ENCODE measurements around the gene FKBP1A.
"Not testable (repeated sequence)": the region's sequence is repeated elsewhere in the genome, so short reads cannot be mapped to it uniquely, and the experiment has no call there.

The FKBP1A gene

DNA sequence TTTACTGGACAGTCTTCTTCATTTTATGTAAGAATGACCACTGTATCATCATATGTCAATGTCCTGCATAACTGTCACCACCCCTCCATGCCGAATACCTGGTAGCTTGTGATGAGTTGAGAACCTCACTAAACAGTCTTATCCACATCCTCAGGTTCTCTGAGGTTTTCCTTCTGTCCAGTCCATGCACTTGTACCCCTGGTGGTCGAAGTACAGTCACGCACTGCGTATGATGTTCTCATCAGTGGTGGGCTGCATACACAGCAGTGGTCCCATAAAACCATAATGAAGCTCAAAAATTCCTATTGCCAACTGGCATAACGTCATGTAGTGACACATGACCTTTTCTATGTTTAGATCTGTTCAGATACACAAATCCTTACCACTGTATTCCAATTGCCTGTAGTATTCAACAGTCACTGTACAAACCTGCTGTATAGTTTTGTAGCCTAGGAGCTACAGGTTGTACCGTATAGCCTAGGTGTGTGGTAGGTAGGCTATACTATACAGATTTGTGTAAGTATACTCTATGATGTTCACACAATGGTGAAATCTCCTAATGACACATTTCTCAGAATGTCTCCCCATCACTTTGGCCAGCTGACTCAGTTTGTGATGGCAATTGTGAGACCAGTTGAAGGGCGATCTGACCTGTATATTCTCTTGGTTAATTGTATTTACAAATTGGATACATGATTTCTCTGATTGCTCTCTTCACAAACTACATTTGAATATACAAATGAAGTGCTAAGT, 32.6 kb downstream of the FKBP1A start:
- H3K36me3 ChIP-seq (ENCODE audit: insufficient read depth, low read length), result peaks cover 26% of the 10 kb centered on the region
- H3K4me1 ChIP-seq (ENCODE audit: insufficient read depth, low read length), result no peaks in the 10 kb centered on the region
- no peak overlapping the region for H3K9ac ChIP-seq (ENCODE audit: low read depth, low read length)
- H3K27me3 ChIP-seq (ENCODE audit: insufficient read depth, low read length), result no peaks in the 10 kb centered on the region
- H3K27ac ChIP-seq (ENCODE audit: low read depth, low read length), result no peak overlapping the region
- H3K4me3 ChIP-seq (ENCODE audit: low read length), result no peak overlapping the region
- H3K9me3 ChIP-seq (ENCODE audit: insufficient read depth, low read depth, low read length), result no peaks in the 10 kb centered on the region
- WGBS, result 78% methylated on average over 7 of the region's 7 CpGs

DNA sequence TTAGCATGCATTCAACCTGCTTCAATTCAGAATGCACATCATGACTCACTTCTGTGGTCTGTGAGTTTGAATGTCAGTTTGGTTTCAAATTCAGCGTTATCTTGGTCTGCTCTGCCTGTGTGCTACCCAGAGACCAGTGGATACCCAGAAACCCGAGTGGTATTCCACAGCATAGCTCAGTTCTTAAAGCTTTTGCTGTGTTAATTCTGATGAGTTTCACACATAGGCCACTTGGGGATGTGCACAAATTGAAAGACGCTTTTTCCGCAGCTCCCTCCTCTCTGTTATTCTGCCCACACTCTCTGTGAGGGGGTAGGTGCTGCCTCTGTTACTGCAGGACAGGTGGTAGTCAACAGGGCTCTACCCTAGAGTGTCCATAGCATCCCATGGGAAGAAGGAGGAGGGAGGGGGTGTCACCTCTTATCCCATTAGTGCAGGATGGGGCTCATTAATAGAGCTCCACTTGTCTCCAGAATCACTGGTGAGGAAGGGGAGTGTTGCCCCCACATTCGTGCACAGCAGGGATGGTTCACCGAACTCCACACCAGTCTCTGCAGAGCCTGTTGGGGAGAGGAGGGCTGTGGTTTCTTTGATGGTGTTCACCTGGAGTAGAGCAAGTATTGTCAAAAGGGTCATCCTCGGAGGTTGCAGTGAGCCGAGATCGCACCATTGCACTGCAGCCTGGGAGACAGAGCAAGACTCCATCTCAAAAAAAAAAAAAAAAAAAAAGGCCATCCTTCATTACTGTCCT, 34.8 kb downstream of the FKBP1A start:
- Histone ChIP-seq H3K36me3 (ENCODE audit: insufficient read depth, low read length) (peaks cover 39% of the 10 kb centered on the region), H3K27me3 (ENCODE audit: insufficient read depth, low read length) (no peaks in the 10 kb centered on the region), H3K9ac (ENCODE audit: low read depth, low read length) (no peak overlapping the region), H3K9me3 (ENCODE audit: insufficient read depth, low read depth, low read length) (no peaks in the 10 kb centered on the region), H3K4me1 (ENCODE audit: insufficient read depth, low read length) (no peaks in the 10 kb centered on the region), H3K27ac (ENCODE audit: low read depth, low read length) (no peak overlapping the region), H3K4me3 (ENCODE audit: low read length) (no peak overlapping the region)
- WGBS, result 96% methylated on average over 9 of the region's 9 CpGs

DNA sequence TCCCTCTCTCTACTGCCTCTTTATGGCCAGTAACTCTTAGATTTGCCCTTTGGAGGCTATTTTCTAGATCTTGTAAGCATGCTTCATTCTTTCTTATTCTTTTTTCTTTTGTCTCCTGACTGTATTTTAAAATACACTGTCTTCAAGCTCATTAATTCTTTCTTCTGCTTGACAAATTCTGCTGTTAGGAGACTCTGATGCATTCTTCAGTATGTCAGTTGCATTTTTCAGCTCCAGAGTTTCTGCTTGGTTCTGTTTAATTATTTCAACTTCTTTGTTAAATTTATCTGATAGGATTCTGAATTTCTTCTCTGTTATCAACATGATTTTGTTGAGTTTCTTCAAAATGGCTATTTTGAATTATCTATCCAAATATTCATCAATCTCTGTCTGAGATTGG, 38.9 kb downstream of the FKBP1A start:
- H3K9ac ChIP-seq (ENCODE audit: low read depth, low read length), result no peak overlapping the region
- no peak overlapping the region for H3K4me3 ChIP-seq (ENCODE audit: low read length)
- no peaks in the 10 kb centered on the region for H3K27me3 ChIP-seq (ENCODE audit: insufficient read depth, low read length)
- H3K27ac ChIP-seq (ENCODE audit: low read depth, low read length), result no peak overlapping the region
- no peaks in the 10 kb centered on the region for H3K9me3 ChIP-seq (ENCODE audit: insufficient read depth, low read depth, low read length)
- H3K4me1 ChIP-seq (ENCODE audit: insufficient read depth, low read length), result no peaks in the 10 kb centered on the region
- H3K36me3 ChIP-seq (ENCODE audit: insufficient read depth, low read length), result peaks cover 27% of the 10 kb centered on the region; the same call in 1 of the 2 replicates

DNA sequence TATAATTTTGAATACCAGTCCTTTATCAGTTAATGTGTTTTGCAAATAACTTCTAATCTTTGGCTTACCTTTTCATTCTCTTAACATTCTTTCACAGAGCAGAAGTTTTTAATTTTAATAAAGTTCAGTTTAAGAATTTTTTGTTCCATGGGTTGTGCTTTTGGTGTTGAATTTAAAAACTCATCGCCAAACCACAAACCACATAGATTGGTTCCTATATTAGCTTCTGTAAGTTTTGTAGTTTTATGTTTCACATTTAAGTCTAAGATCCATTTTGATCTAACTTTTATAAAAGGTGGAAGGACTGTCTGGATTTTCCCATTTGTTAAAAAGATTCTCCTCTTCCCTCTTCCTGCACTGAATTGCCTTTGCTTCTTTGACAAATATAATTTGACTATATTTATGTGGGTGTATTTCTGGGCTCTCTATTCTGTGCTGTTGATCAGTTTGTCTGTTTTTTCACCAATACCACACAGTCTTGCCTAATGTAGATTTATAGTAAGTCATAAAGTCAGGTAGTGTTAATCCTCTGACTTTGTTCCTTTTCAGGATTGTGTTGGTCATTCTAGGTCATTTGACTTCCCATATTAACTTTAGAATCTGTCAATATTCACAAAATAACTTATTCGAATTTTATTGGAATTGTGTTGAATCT, 46.4 kb downstream of the FKBP1A start:
- Histone ChIP-seq H3K27ac (ENCODE audit: low read depth, low read length) (no peak overlapping the region), H3K4me1 (ENCODE audit: insufficient read depth, low read length) (no peaks in the 10 kb centered on the region), H3K9me3 (ENCODE audit: insufficient read depth, low read depth, low read length) (peaks cover 10% of the 10 kb centered on the region), H3K4me3 (ENCODE audit: low read length) (no peak overlapping the region), H3K36me3 (ENCODE audit: insufficient read depth, low read length) (peaks cover 4% of the 10 kb centered on the region; the same call in 1 of the 2 replicates), H3K9ac (ENCODE audit: low read depth, low read length) (no peak overlapping the region), H3K27me3 (ENCODE audit: insufficient read depth, low read length) (no peaks in the 10 kb centered on the region)
- no CpG with 5 or more reads among the region's 2 CpGs for WGBS

DNA sequence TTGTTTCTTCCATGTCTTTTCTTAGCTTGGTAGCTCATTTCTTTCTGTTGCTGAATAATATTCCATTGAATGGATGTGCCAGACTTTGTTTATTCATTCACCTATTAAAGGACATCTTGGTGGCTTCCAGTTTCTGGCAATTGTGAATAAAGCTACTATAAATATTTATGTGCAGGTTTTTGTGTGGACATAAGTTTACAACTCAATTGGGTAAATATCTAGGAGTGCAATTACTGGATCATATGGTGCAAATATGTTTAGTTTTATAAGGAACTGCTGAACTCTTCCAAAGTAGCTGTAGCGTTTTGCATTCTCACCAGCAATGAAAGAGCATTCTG, 47.1 kb downstream of the FKBP1A start:
- H3K36me3 ChIP-seq (ENCODE audit: insufficient read depth, low read length), result peaks cover 2% of the 10 kb centered on the region; the same call in 1 of the 2 replicates
- 89% methylated on average over 1 of the region's 1 CpG for WGBS
- H3K4me1 ChIP-seq (ENCODE audit: insufficient read depth, low read length), result no peaks in the 10 kb centered on the region
- no peaks in the 10 kb centered on the region for H3K27me3 ChIP-seq (ENCODE audit: insufficient read depth, low read length)
- no peak overlapping the region for H3K9ac ChIP-seq (ENCODE audit: low read depth, low read length)
- no peak overlapping the region for H3K27ac ChIP-seq (ENCODE audit: low read depth, low read length)
- H3K4me3 ChIP-seq (ENCODE audit: low read length), result no peak overlapping the region
- peaks cover 10% of the 10 kb centered on the region for H3K9me3 ChIP-seq (ENCODE audit: insufficient read depth, low read depth, low read length)

DNA sequence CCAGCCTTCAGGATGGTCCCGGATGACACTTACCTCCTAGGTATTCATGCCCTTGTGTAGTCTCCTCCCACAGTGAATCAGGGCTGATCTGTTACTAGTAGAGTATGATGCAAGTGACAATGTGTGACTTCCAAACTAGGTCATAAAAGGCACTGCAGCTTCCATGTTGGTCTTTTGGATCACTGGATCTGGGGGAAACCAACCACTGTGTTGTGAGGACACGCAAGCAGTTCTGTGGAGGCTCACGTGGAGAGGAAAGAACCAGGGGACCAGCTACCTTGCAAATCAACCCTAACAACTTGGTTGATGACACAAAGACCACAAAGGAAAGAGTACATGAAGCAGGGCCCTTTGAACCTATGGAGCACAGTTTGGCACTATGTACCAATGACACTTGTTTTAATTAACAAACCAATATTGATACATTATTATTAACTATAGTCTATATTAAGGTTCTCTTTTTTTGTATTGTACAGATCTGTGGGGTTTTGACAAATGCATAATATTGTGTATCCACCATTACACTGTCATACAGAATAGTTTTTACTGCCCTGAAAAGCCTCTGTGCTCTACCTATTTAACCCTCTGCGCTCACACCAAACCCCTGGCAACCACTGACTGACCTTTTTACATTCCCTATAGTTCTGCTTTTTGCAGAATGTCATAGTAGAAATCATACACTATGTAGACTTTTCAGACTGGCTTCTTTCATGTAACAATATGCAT, 47.7 kb downstream of the FKBP1A start:
- Histone ChIP-seq H3K27ac (ENCODE audit: low read depth, low read length) (no peak overlapping the region), H3K9me3 (ENCODE audit: insufficient read depth, low read depth, low read length) (peaks cover 10% of the 10 kb centered on the region), H3K4me3 (ENCODE audit: low read length) (no peak overlapping the region), H3K4me1 (ENCODE audit: insufficient read depth, low read length) (no peaks in the 10 kb centered on the region), H3K27me3 (ENCODE audit: insufficient read depth, low read length) (no peaks in the 10 kb centered on the region), H3K36me3 (ENCODE audit: insufficient read depth, low read length) (no peaks in the 10 kb centered on the region), H3K9ac (ENCODE audit: low read depth, low read length) (no peak overlapping the region)
- 93% methylated on average over 4 of the region's 4 CpGs for WGBS

DNA sequence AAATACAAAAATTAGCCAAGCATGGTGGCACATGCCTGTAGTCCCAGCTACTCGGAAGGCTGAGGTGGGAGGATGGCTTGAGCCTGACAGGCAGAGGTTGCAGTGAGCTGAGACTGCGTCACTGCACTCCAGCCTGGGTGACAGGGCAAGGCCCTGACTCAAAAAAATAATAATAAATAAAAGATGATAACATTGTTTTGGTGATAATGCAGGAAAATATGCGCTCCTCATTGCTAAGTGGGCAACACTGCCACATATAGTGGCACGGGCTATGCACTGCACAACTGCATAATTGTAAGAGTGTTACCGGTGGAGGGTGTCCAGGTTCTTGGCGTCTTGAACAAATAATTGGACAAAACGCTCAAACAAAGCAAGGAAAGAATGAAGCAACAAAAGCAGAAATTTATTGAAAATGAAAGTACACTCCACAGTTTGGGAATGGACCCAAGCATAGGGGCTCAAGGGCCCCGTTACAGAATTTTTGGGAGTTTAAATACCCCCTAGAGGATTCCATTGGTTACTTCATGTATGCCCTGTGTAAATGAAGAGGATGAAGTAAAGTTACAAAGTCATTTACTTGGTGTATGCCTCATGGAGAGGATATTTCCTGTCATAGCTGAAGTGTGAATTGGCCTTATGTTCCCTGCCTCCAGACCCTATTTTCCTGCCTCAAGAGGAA, 49.3 kb downstream of the FKBP1A start:
- H3K4me1 ChIP-seq (ENCODE audit: insufficient read depth, low read length); H3K36me3 ChIP-seq (ENCODE audit: insufficient read depth, low read length); H3K4me3 ChIP-seq (ENCODE audit: low read length); H3K27me3 ChIP-seq (ENCODE audit: insufficient read depth, low read length); H3K27ac ChIP-seq (ENCODE audit: low read depth, low read length); H3K9ac ChIP-seq (ENCODE audit: low read depth, low read length): not testable (repeated sequence)
- WGBS, result 92% methylated on average over 8 of the region's 8 CpGs
- H3K9me3 ChIP-seq (ENCODE audit: insufficient read depth, low read depth, low read length), result peaks cover 10% of the 10 kb centered on the region

DNA sequence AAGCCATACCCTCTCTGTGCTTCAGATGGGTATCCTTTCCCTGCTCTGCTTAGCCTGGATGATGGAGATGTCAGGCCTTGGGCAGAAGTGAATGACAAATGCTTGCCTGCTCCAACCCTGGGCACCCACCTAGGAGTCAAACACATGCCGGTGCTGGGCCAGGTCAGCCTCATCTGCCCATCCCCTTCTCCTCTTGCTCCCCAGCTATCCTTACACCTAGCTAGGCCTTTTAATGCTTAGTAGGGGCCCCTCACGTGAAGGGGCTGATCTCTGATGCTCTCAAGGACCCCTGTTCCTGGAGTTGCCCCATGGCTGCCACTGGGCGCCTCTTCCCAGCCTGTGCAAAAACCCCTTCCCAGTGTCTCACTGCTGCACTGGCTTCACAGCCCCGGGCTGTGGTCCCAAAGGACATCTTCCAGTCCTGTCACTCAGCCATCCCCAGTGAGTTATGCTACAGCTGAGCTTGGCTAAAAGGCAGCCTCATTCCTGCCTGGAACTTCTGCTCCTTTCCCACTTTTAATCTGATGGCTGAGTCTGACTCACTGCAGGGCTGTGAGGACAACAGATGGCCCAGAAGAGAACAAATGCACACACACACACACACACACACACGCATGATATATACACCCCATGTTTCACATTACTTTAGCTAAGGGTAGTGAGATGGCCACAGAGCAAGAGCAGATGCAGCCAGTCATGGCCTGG, 51.1 kb downstream of the FKBP1A start:
- Histone ChIP-seq H3K4me3 (ENCODE audit: low read length) (no peak overlapping the region), H3K9me3 (ENCODE audit: insufficient read depth, low read depth, low read length) (peaks cover under 1% of the 10 kb centered on the region), H3K4me1 (ENCODE audit: insufficient read depth, low read length) (no peaks in the 10 kb centered on the region), H3K36me3 (ENCODE audit: insufficient read depth, low read length) (no peaks in the 10 kb centered on the region), H3K9ac (ENCODE audit: low read depth, low read length) (no peak overlapping the region), H3K27me3 (ENCODE audit: insufficient read depth, low read length) (no peaks in the 10 kb centered on the region), H3K27ac (ENCODE audit: low read depth, low read length) (no peak overlapping the region)
- WGBS, result 92% methylated on average over 5 of the region's 5 CpGs

DNA sequence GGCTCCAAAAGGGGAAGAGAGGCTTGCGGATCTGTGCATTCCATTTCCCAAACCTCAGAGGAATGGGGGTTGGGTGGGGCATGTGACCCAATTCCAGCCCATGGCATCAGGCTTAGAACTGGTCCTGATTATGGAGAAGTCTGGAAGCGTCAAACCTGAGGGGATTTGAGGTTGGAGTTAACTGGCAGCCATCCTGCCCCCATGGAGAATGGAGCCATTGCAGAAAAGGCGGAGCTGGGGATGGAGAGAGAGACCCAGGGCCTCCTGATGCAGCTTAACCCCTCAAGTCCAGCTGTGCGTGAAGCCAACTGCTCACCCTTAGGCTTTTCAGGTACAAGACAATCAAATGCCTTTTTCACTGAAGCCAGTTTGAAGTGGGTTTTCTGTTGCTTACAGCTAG, 54.1 kb downstream of the FKBP1A start:
- Histone ChIP-seq H3K27ac (ENCODE audit: low read depth, low read length) (no peak overlapping the region), H3K36me3 (ENCODE audit: insufficient read depth, low read length) (no peaks in the 10 kb centered on the region), H3K9ac (ENCODE audit: low read depth, low read length) (no peak overlapping the region), H3K9me3 (ENCODE audit: insufficient read depth, low read depth, low read length) (no peaks in the 10 kb centered on the region), H3K4me1 (ENCODE audit: insufficient read depth, low read length) (no peaks in the 10 kb centered on the region), H3K27me3 (ENCODE audit: insufficient read depth, low read length) (no peaks in the 10 kb centered on the region), H3K4me3 (ENCODE audit: low read length) (no peak overlapping the region)
- 92% methylated on average over 4 of the region's 4 CpGs for WGBS

DNA sequence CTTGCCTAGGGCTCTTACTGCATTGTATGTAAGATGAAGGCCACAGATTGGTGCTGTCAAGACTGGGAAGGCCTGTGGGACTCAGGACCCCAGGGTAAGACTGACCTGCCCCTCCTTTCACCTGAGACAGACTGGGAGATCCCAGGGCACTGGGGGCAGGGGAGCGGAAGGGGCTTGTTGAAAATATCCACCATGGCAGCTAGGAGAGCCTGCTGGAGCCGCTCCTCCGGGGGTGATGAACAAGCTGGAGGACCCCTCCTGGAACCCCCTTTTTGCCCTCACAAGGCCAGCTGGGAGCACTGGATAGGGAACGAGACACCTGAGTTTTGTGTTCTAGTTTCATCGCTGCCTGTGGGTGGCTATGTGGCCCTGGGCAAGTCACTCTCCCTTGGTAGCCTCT, 54.8 kb downstream of the FKBP1A start:
- Histone ChIP-seq H3K9me3 (ENCODE audit: insufficient read depth, low read depth, low read length) (no peaks in the 10 kb centered on the region), H3K27me3 (ENCODE audit: insufficient read depth, low read length) (no peaks in the 10 kb centered on the region), H3K9ac (ENCODE audit: low read depth, low read length) (no peak overlapping the region), H3K27ac (ENCODE audit: low read depth, low read length) (no peak overlapping the region), H3K4me1 (ENCODE audit: insufficient read depth, low read length) (no peaks in the 10 kb centered on the region), H3K36me3 (ENCODE audit: insufficient read depth, low read length) (no peaks in the 10 kb centered on the region), H3K4me3 (ENCODE audit: low read length) (no peak overlapping the region)
- WGBS, result 98% methylated on average over 5 of the region's 5 CpGs

Data from HUES64 (cell line).